H1 (cell line): Measurements from ENCODE around the gene CEP126. TPM values are rescaled to one million over a fixed set of nuclear protein-coding genes. Genes with fewer than 3 reads are reported as not detected.

ENCODE experiments used
- HDAC2 ChIP-seq, 2 experiments: fragments of 300-600 bp in 1 of 2; sonication (generic) in 1 of 2; IDR thresholded peaks; 2 replicates each; pipeline ENCODE4 v1.6.1; 2011 to 2012; ENCODE audit warnings: low read depth in 2 of 2, low read length in 2 of 2, mild to moderate bottlenecking in 2 of 2, moderate library complexity in 2 of 2, borderline replicate concordance in 1 of 2, inconsistent platforms in 1 of 2
- POLR2AphosphoS5 ChIP-seq: IDR thresholded peaks from 2 replicates; pipeline ENCODE4 v1.6.1; 2011; ENCODE audit warnings: low read depth, low read length
- SIN3A ChIP-seq, 2 experiments: IDR thresholded peaks in 1 of 2; conservative IDR thresholded peaks in 1 of 2; 2 replicates each; pipeline ENCODE4 v1.6.1; 2011 to 2012; ENCODE audit warnings: low read length in 2 of 2, improper control_type of control experiment in 1 of 2, low read depth in 1 of 2, mild to moderate bottlenecking in 1 of 2
- TAF1 ChIP-seq: IDR thresholded peaks from 2 replicates; pipeline ENCODE4 v1.6.1; 2011; ENCODE audit warnings: mild to moderate bottlenecking, low read depth, low read length
- polyA plus RNA-seq, 7 experiments: library from polyadenylated mRNA; depleted of rRNA in 3 of 7; stranded (reverse) in 5 of 7; unstranded in 2 of 7; fragments of >200 nt in 5 of 7; fragments of 200-250 nt in 2 of 7; gene quantifications; 1 replicate in 5 of 7; 2 replicates in 1 of 7; 4 replicates in 1 of 7; pipeline versions ENCODE4 v1.2.1 to v1.2.3, GENCODE V29; 2011 to 2013; ENCODE audit warnings: missing spikeins in 2 of 7, mixed read lengths in 2 of 7
- total RNA-seq: library from RNA; stranded (reverse); fragmentation: NEBNext Ultra II Directional; extraction: Animal tissue kit (Norgen Biotek cat#: 25700); gene quantifications from 2 replicates; pipeline ENCODE4 v1.2.1, GENCODE V29; 2021

The CEP126 gene
- total and polyA plus RNA-seq, 2 of the 8 experiments (the other 6 are each of a cell fraction or from before 2014, with no cell fraction given) = 0.76 to 1.9 TPM

DNA sequence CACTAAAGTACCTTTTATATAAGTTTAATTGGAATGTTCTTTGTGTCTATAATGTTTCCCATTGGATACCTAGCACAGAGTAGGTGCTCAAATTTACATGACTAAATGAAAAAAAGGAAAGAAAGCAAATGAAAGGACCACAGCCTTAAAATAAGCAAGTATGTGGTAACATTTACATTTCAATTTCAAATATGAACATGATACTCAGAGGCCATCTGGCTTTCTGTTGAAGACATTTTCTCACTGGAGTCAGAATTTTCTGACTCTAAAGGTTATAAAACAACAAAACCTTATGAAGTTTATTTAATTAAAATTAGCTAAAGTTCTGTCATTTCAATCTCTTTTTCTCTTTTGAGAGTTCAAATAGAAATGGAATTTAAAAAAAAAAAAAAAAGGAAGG, 2.4 kb downstream of the CEP126 start (continued):
- TF ChIP-seq HDAC2 (IDR thresholded peaks at IDR 0.05; ENCODE audit: borderline replicate concordance in 1 of 2, low read depth in 2 of 2, low read length in 2 of 2) = no peak
- no peak for TF ChIP-seq SIN3A (conservative IDR thresholded peaks at IDR 0.05 in 1 of 2, IDR thresholded peaks at IDR 0.05 in 1 of 2; ENCODE audit: low read depth in 1 of 2, low read length in 2 of 2)
- no peak for TF ChIP-seq POLR2AphosphoS5
- TF ChIP-seq TAF1 = no peak
